Epithelial cell of proximal tubule (primary cell): ENCODE data around the gene ZNF223. TPM values are rescaled to one million over a fixed set of nuclear protein-coding genes. Genes with fewer than 3 reads are reported as not detected.

ENCODE experiments used
- DNase-seq: peaks from one replicate; pipeline ENCODE4 v3.0.0-alpha.2; 2011; ENCODE audit warnings: low read depth
- H3K4me3 ChIP-seq: 2 replicates; pipeline ENCODE4 v1.5.1; 2011; ENCODE audit warnings: low read depth, mild to moderate bottlenecking, low read length
- CTCF ChIP-seq: conservative IDR thresholded peaks from 2 replicates; pipeline ENCODE4 v1.5.1; 2012; ENCODE audit warnings: low read depth, mild to moderate bottlenecking, low read length
- total RNA-seq: library from RNA; depleted of rRNA; stranded (reverse); fragments of >200 nt; gene quantifications from 2 replicates; pipeline ENCODE4 v1.2.3, GENCODE V29; 2015

The ZNF223 gene
- 3.3 TPM in 2 replicates for total RNA-seq

- DNase-seq, result peak; percentile 68
- no peak for TF ChIP-seq CTCF
- H3K4me3 ChIP-seq, result peak within 1 kb of the TSS; percentile 92
Observed at GRCh38 chr19:44051650-44052402, at the start of gene ZNF223. TSS of gene ZNF223 (plus strand) at chr19:44052036. CDS start at chr19:44055177, 3,141 bp downstream.

GRCh38 chr19:44002212-44002565, 49.6 kb upstream of the ZNF223 start:
- TF ChIP-seq CTCF, result no peak
- H3K4me3 ChIP-seq, result peak overlapping the region; percentile 89
- no peak for DNase-seq

GRCh38 chr19:44002566-44003460, 49.0 kb upstream of the ZNF223 start, which contains the start of gene ZNF230:
TSS of gene ZNF230 (plus strand) at chr19:44002957. CDS start at chr19:44007079, 4,122 bp downstream.
- H3K4me3 ChIP-seq, result peak within 1 kb of the TSS; percentile 89
- no peak for TF ChIP-seq CTCF
- DNase-seq, result peak; percentile 80

- peak; percentile 25 for TF ChIP-seq CTCF
- H3K4me3 ChIP-seq, result peak overlapping the region; percentile 89
- peak; percentile 46 for DNase-seq
Observed at GRCh38 chr19:44003461-44004009, 48.3 kb upstream of the ZNF223 start.

- no peak for TF ChIP-seq CTCF
- no peak for DNase-seq
Observed at GRCh38 chr19:44005973-44006372, 45.9 kb upstream of the ZNF223 start.

GRCh38 chr19:44007473-44007872, 44.4 kb upstream of the ZNF223 start:
- no peak overlapping the region for H3K4me3 ChIP-seq
- DNase-seq, result no peak
- no peak for TF ChIP-seq CTCF

More at GRCh38 chr19:44005973-44006372, 45.9 kb upstream of the ZNF223 start:
- no peak overlapping the region for H3K4me3 ChIP-seq
